ENCODE data around the gene EPM2A. TPM values are rescaled to one million over a fixed set of nuclear protein-coding genes. Genes with fewer than 3 reads are reported as not detected.

The EPM2A gene
- total and polyA plus RNA-seq, 2 of the 4 experiments (the other 2 are of a cell fraction) = 2.1 to 4.5 TPM

DNA sequence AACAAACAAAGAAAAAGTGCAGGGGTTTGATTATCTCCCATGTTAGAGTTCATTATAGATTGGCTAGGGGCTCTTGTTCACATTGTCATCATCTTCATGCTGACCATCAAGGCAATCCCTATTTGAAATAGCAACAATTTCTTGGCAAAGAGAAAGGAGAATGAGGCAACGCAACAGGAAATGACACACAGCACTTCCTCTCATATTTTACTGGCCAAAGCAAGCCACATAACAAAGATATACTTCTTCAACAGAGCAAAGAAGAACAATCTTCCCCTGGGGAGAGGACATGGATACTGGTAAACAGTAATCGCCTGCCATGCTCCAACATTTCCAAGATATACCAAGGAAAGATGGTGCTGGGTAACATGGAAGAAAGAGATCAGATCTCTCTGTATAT, 29.8 kb downstream of the EPM2A start:
- H2BK15ac ChIP-seq (ENCODE audit: low read depth, low read length) = no peak overlapping the region
- H3K23ac ChIP-seq (ENCODE audit: low read depth, low read length) = peak overlapping the region; percentile 53; the same call in 1 of the 2 replicates
- no CpG with 5 or more reads among the region's 2 CpGs for WGBS, 2 experiments (ENCODE audit: extremely low coverage in 2 of 2, insufficient read length in 1 of 2)
- intact Hi-C loops (cut with micrococcal nuclease) = loop anchor here (10.0 kb wide), 1 partner anchor 771 kb away; no protein-coding TSS in a partner anchor
- no peak overlapping the region for H2BK20ac ChIP-seq (ENCODE audit: low read depth, low read length)
- no peak overlapping the region for H3K56ac ChIP-seq (ENCODE audit: extremely low read depth, insufficient read depth, low read length)
- no peak overlapping the region for H3K27ac ChIP-seq (ENCODE audit: insufficient read depth, low read length)
- H3K79me1 ChIP-seq (ENCODE audit: low read depth in 1 of 2, low read length in 2 of 2) = no peaks in the 10 kb centered on the region
- CTCF ChIA-PET = no interaction called here
- no peak overlapping the region for H3K4me3 ChIP-seq (ENCODE audit: insufficient read depth, low read depth, low read length)
- H2AK5ac ChIP-seq (ENCODE audit: low read depth, low read length) = 0 out of 2 replicates have a peak overlapping the region, but pooled peaks have one; percentile 85
- peak overlapping the region; percentile 8 to 72; a peak in 2 of 4 replicates for H4K8ac ChIP-seq (ENCODE audit: low read depth in 2 of 2, low read length in 2 of 2)
- H3K18ac ChIP-seq (ENCODE audit: low read depth, low read length) = peak overlapping the region; percentile 56; the same call in 1 of the 2 replicates
- no peaks in the 10 kb centered on the region for H4K20me1 ChIP-seq (ENCODE audit: insufficient read depth, low read length)
- no peaks in the 10 kb centered on the region for H3K9me3 ChIP-seq (ENCODE audit: control insufficient read depth, insufficient read depth, low read length)
- H2AK9ac ChIP-seq (replicated peaks; ENCODE audit: low read depth, low read length, poor library complexity) = no peak overlapping the region
- peak overlapping the region; percentile 43; the same call in 1 of the 2 replicates for H2BK120ac ChIP-seq (ENCODE audit: low read depth, low read length)
- ATAC-seq (ENCODE audit: low read depth) (peak; percentile 28), DNase-seq (peak; percentile 78)
- no peaks in the 10 kb centered on the region for H3K27me3 ChIP-seq (ENCODE audit: control insufficient read depth, insufficient read depth, low read length)
- no peak for TF ChIP-seq NFE2L2 (IDR thresholded peaks at IDR 0.05; ENCODE audit: low read depth, low read length)
- peak; percentile 91 for TF ChIP-seq CEBPB (IDR thresholded peaks at IDR 0.05; ENCODE audit: low read depth, low read length)
- no peak for TF ChIP-seq RAD21 (IDR thresholded peaks at IDR 0.05; ENCODE audit: low read length)
- TF ChIP-seq BHLHE40 (IDR thresholded peaks at IDR 0.05; ENCODE audit: low read depth, low read length) = no peak
- TF ChIP-seq POLR2A (IDR thresholded peaks at IDR 0.05; ENCODE audit: low read depth, low read length) = no peak
- no peak for TF ChIP-seq RCOR1 (IDR thresholded peaks at IDR 0.05; ENCODE audit: insufficient replicate concordance, low read length)
- H3K36me3 ChIP-seq (ENCODE audit: control insufficient read depth, insufficient read depth, low read length) = no peaks in the 10 kb centered on the region
- no peak overlapping the region for H3K4me2 ChIP-seq (ENCODE audit: low read depth, low read length)
- H3K14ac ChIP-seq (replicated peaks; ENCODE audit: low read depth, low read length) = peak overlapping the region; percentile 54; the same call in 1 of the 2 replicates
- POLR2A ChIA-PET (ENCODE audit: unreplicated experiment) = no interaction called here
- dilution Hi-C loops (cut with HindIII; ENCODE audit: low sequenced_read_pairs, unreplicated experiment) = no loop called here
- peak overlapping the region; percentile 46; the same call in 1 of the 2 replicates for H4K5ac ChIP-seq (ENCODE audit: low read depth, low read length)
- H3K9ac ChIP-seq (ENCODE audit: low read depth, low read length) = no peak overlapping the region
- no TSS peak for BruUV-seq (replicated peaks)
- no peak overlapping the region for H4K91ac ChIP-seq (ENCODE audit: insufficient read depth, low read depth, low read length)
- peak overlapping the region; percentile 76 for H2BK5ac ChIP-seq (ENCODE audit: low read depth, low read length, poor library complexity, severe bottlenecking)
- peak overlapping the region; percentile 64 for H2AFZ ChIP-seq (replicated peaks; ENCODE audit: low read length, poor library complexity)
- in situ Hi-C loops (cut with MboI; ENCODE audit: low sequenced_read_pairs) = loop anchor here (10.0 kb wide), 1 partner anchor 1121 kb away; no protein-coding TSS in a partner anchor
- peak overlapping the region; percentile 52; the same call in 1 of the 2 replicates for H3K4ac ChIP-seq (ENCODE audit: low read depth, low read length)
- peaks cover 2% of the 10 kb centered on the region; the same call in 1 of the 2 replicates for H3K4me1 ChIP-seq (ENCODE audit: control insufficient read depth, insufficient read depth, low read length)
- H3K9me1 ChIP-seq (ENCODE audit: insufficient read depth, low read length) = no peaks in the 10 kb centered on the region; the same call in 1 of the 2 replicates
